Panc1 (cell line): Measurements from ENCODE around the gene SHKBP1. TPM values are rescaled to one million over a fixed set of nuclear protein-coding genes. Genes with fewer than 3 reads are reported as not detected.
A peak's percentile ranks its signal among the peaks of the same experiment; 100 is the strongest.
"Not testable (repeated sequence)": the region's sequence is repeated elsewhere in the genome, so short reads cannot be mapped to it uniquely, and the experiment has no call there.

Experiments
- ATAC-seq: fragments of 200-7000 bp; cut with Tn5 transposase; 2 replicates; pipeline ENCODE4 v1.9.1; 2020; ENCODE audit warnings: mild to moderate bottlenecking, moderate library complexity
- BruUV-seq: library from RNA; stranded (reverse); fragments of 400-500 nt; replicated peaks from 2 replicates; lab custom pipeline; 2021; lab: Mats Ljungman, UMichigan
- CTCF ChIA-PET: fragments of 300-600 bp; sonication (Branson Sonifier 250); formaldehyde crosslinking; loops from one replicate; lab custom pipeline; 2022; ENCODE audit warnings: antibody characterized with exemption; lab: Charles Lee
- POLR2A ChIA-PET: fragments of 300-600 bp; sonication (Branson Sonifier 250); formaldehyde crosslinking; loops from one replicate; lab custom pipeline; 2022; ENCODE audit warnings: antibody characterized with exemption; lab: Charles Lee
- DNase-seq: peaks from one replicate; pipeline ENCODE4 v3.0.0-alpha.2; 2010; ENCODE audit warnings: low read depth, low spot score
- H3K27ac ChIP-seq: 2 replicates; pipeline ENCODE4 v1.5.1; 2011; ENCODE audit warnings: mild to moderate bottlenecking, low read length, inconsistent platforms
- H3K27me3 ChIP-seq: fragments of 200-500 bp; sonication (Bioruptor generic); 2 replicates; pipeline ENCODE4 v1.6.0; 2014; ENCODE audit warnings: low read length, inconsistent platforms; ENCODE audit not compliant: control insufficient read depth, insufficient read depth
- H3K36me3 ChIP-seq: fragments of 200-500 bp; sonication (Bioruptor generic); 2 replicates; pipeline ENCODE4 v1.5.1; 2014; ENCODE audit warnings: inconsistent platforms, mild to moderate bottlenecking, low read length, moderate library complexity; ENCODE audit not compliant: control insufficient read depth, insufficient read depth
- H3K4me1 ChIP-seq: 2 replicates; pipeline ENCODE4 v1.5.1; 2011; ENCODE audit warnings: inconsistent platforms, mild to moderate bottlenecking, low read length, moderate library complexity; ENCODE audit not compliant: control insufficient read depth, insufficient read depth
- H3K4me3 ChIP-seq, 2 experiments: 2 replicates each; pipeline ENCODE4 v1.5.1; 2011 to 2012; ENCODE audit warnings: low read depth in 2 of 2, low read length in 2 of 2, mild to moderate bottlenecking in 2 of 2, inconsistent platforms in 1 of 2, moderate library complexity in 1 of 2
- H3K9me3 ChIP-seq: fragments of 200-500 bp; sonication (Bioruptor generic); 2 replicates; pipeline ENCODE4 v1.5.1; 2014; ENCODE audit warnings: low read depth, mild to moderate bottlenecking, inconsistent platforms, low read length, moderate library complexity; ENCODE audit not compliant: control insufficient read depth, insufficient read depth
- CTCF ChIP-seq: fragments of 450-650 bp; IDR thresholded peaks from 2 replicates; pipeline ENCODE4 v1.5.1; 2017; ENCODE audit warnings: mild to moderate bottlenecking
- POLR2AphosphoS5 ChIP-seq: IDR thresholded peaks from 2 replicates; pipeline ENCODE4 v1.6.1; 2012; ENCODE audit warnings: mild to moderate bottlenecking, low read depth, low read length, moderate library complexity
- REST ChIP-seq, 2 experiments: IDR thresholded peaks; 2 replicates each; pipeline ENCODE4 v1.6.1; 2011 to 2012; ENCODE audit warnings: low read depth in 2 of 2, control low read depth in 1 of 2, low read length in 1 of 2, mild to moderate bottlenecking in 1 of 2, moderate library complexity in 1 of 2; ENCODE audit not compliant: insufficient read depth in 1 of 2
- SIN3A ChIP-seq: IDR thresholded peaks from 2 replicates; pipeline ENCODE4 v1.6.1; 2012; ENCODE audit warnings: low read depth, mild to moderate bottlenecking, low read length, moderate library complexity, borderline replicate concordance; ENCODE audit not compliant: insufficient read depth
- TCF7L2 ChIP-seq: IDR thresholded peaks from 2 replicates; pipeline ENCODE4 v1.6.1; 2011; ENCODE audit warnings: mild to moderate bottlenecking, low read depth, low read length, inconsistent platforms
- in situ Hi-C: cut with HindIII; loops from 2 replicates; pipeline ENCODE4 v1.10.0; 2016; ENCODE audit warnings: low sequenced_read_pairs, low pct_unique_long_range_greater_than_20kb
- intact Hi-C: fragments of 100-400 bp; cut with micrococcal nuclease; formaldehyde crosslinking; loops from one replicate; pipeline ENCODE4 v1.10.0; 2022; ENCODE audit not compliant: unreplicated experiment
- total RNA-seq: library from RNA; stranded (reverse); gene quantifications from one replicate; pipeline ENCODE4 v1.2.1, GENCODE V29; 2021; ENCODE audit not compliant: unreplicated experiment

SHKBP1 gene
- total RNA-seq, 1 experiment from 2014 or later: 55.9 TPM

- BruUV-seq: no TSS peak
- Histone ChIP-seq H3K4me3 (no peak overlapping the region), H3K27ac (no peak overlapping the region), H3K9me3 (no peaks in the 10 kb centered on the region), H3K36me3 (no peaks in the 10 kb centered on the region), H3K27me3 (no peaks in the 10 kb centered on the region), H3K4me1 (no peaks in the 10 kb centered on the region)
- POLR2A ChIA-PET: no interaction called here
- intact Hi-C loops: no loop called here
- ATAC-seq: peak; percentile 95
- in situ Hi-C loops: no loop called here
- DNase-seq: no peak
- CTCF ChIA-PET: interaction anchor here (0.7 kb wide), 1 partner anchor 133 kb away, joined by 3 read pairs; no protein-coding TSS in a partner anchor
- TF ChIP-seq SIN3A (no peak), POLR2AphosphoS5 (no peak), TCF7L2 (no peak), REST (IDR thresholded peaks at IDR 0.05; ENCODE audit: insufficient read depth in 1 of 2, low read depth in 2 of 2, low read length in 1 of 2) (no peak), CTCF (no peak)
Measured at GRCh38 chr19:40623403-40624251, 47.0 kb downstream of the SHKBP1 start.

GRCh38 chr19:40624369-40625153 is 47.9 kb downstream of the SHKBP1 start:
- POLR2A ChIA-PET, ATAC-seq, intact Hi-C loops, DNase-seq, H3K9me3 ChIP-seq, BruUV-seq, H3K27me3 ChIP-seq, H3K4me1 ChIP-seq, H3K27ac ChIP-seq, in situ Hi-C loops, H3K4me3 ChIP-seq, H3K36me3 ChIP-seq: not testable (repeated sequence)
- CTCF ChIA-PET: interaction anchor here (0.7 kb wide), 1 partner anchor 132 kb away, joined by 3 read pairs; no protein-coding TSS in a partner anchor
